ENCODE measurements around the gene NDUFS2.

- TF ChIP-seq CTCF (IDR thresholded peaks at IDR 0.05) (no peak), POLR2A (IDR thresholded peaks at IDR 0.05) (no peak)
These were observed 42.9 kb upstream of the NDUFS2 start, which contains the start of gene USP21 for GRCh38 chr1:161159087-161159912.

Data from lower leg skin (tissue), 3 donors.